GM12878 (cell line): ENCODE measurements around the gene ZNF324. TPM values are rescaled to one million over a fixed set of nuclear protein-coding genes. Genes with fewer than 3 reads are reported as not detected.

ENCODE experiments used
- CBFB ChIP-seq: IDR thresholded peaks from 2 replicates; pipeline ENCODE4 v1.6.1; 2016; ENCODE audit warnings: antibody characterized with exemption, low read depth
- CHD1 ChIP-seq: IDR thresholded peaks from 2 replicates; pipeline ENCODE4 v1.6.1; 2012; ENCODE audit warnings: low read depth, low read length, improper control_type of control experiment
- CHD4 ChIP-seq: fragments of 200-600 bp; sonication (generic); IDR thresholded peaks from 2 replicates; pipeline ENCODE4 v1.6.1; 2016; ENCODE audit warnings: mild to moderate bottlenecking
- CREB1 ChIP-seq: IDR thresholded peaks from 2 replicates; pipeline ENCODE4 v1.6.1; 2012; ENCODE audit warnings: low read depth, mild to moderate bottlenecking, inconsistent platforms
- EED ChIP-seq: sonication (generic); IDR thresholded peaks from 2 replicates; pipeline ENCODE4 v1.6.1; 2016; ENCODE audit warnings: antibody characterized with exemption, low read depth
- ETV6 ChIP-seq, 2 experiments: fragments of 450-650 bp in 1 of 2; IDR thresholded peaks in 1 of 2; conservative IDR thresholded peaks in 1 of 2; 2 replicates each; pipeline ENCODE4 v1.6.1; 2014; ENCODE audit warnings: antibody characterized with exemption in 1 of 2, borderline replicate concordance in 1 of 2, low read depth in 1 of 2, mild to moderate bottlenecking in 1 of 2, moderate library complexity in 1 of 2
- MEF2A ChIP-seq: IDR thresholded peaks from 2 replicates; pipeline ENCODE4 v1.6.1; 2011; ENCODE audit warnings: low read depth, mild to moderate bottlenecking, low read length, moderate library complexity; ENCODE audit not compliant: insufficient read depth
- MTA3 ChIP-seq: IDR thresholded peaks from 2 replicates; pipeline ENCODE4 v1.6.1; 2012; ENCODE audit warnings: low read length, inconsistent platforms, borderline replicate concordance
- NR2C1 ChIP-seq: fragments of 450-650 bp; IDR thresholded peaks from 2 replicates; pipeline ENCODE4 v1.6.1; 2017; ENCODE audit warnings: antibody characterized with exemption, mild to moderate bottlenecking, moderate library complexity
- POU2F2 ChIP-seq: IDR thresholded peaks from 3 replicates; pipeline ENCODE4 v1.6.1; 2011; ENCODE audit warnings: low read depth, mild to moderate bottlenecking, low read length, borderline replicate concordance
- SMARCA5 ChIP-seq: fragments of 450-650 bp; IDR thresholded peaks from 2 replicates; pipeline ENCODE4 v1.6.1; 2017; ENCODE audit warnings: mild to moderate bottlenecking
- SRF ChIP-seq, 2 experiments: IDR thresholded peaks; 2 replicates each; pipeline ENCODE4 v1.6.1; 2011; ENCODE audit warnings: low read depth in 2 of 2, low read length in 2 of 2, mild to moderate bottlenecking in 1 of 2, moderate library complexity in 1 of 2
- STAT1 ChIP-seq: fragments of 450-650 bp; conservative IDR thresholded peaks from 2 replicates; pipeline ENCODE4 v1.6.1; 2014; ENCODE audit warnings: antibody characterized with exemption, mild to moderate bottlenecking
- TCF3 ChIP-seq: IDR thresholded peaks from 2 replicates; pipeline ENCODE4 v1.6.1; 2012; ENCODE audit warnings: low read depth, mild to moderate bottlenecking, low read length, borderline replicate concordance; ENCODE audit not compliant: insufficient read depth
- ZNF274 ChIP-seq: IDR thresholded peaks from one replicate; pipeline ENCODE4 v1.8.0; 2011; ENCODE audit not compliant: insufficient read length, insufficient read depth
- polyA plus RNA-seq, 11 experiments: library from polyadenylated mRNA; depleted of rRNA in 4 of 11; unstranded in 6 of 11; stranded (reverse) in 5 of 11; fragments of >200 nt; fragmentation: Nextera tagmentation in 4 of 11; fragmentation: Illumina TruSeq in 1 of 11; extraction: Ambion mirVana in 4 of 11; extraction: Trizol in 1 of 11; gene quantifications; 1 replicate in 1 of 11; 2 replicates in 10 of 11; pipeline versions ENCODE4 v1.2.1 to v1.2.3, GENCODE V29; 2011 to 2016; ENCODE audit warnings: inconsistent platforms in 2 of 11, missing spikeins in 2 of 11, low read depth in 1 of 11
- total RNA-seq, 4 experiments: library from RNA; depleted of rRNA in 3 of 4; stranded (reverse); fragments of >200 nt in 3 of 4; fragmentation: Illumina TruSeq in 1 of 4; extraction: Trizol in 1 of 4; gene quantifications; 2 replicates each; pipeline versions ENCODE4 v1.2.1 to v1.2.3, GENCODE V29; 2013 to 2021
- TF ChIP-seq, protein P1 (sequence below): fragments of 150-350 bp; IDR thresholded peaks from 2 replicates; pipeline ENCODE4 v1.6.1; 2016; ENCODE audit warnings: low read depth, low read length
- TF ChIP-seq, protein P2 (sequence below): IDR thresholded peaks from 2 replicates; pipeline ENCODE4 v1.6.1; 2012; ENCODE audit warnings: low read depth, low read length, improper control_type of control experiment
- TF ChIP-seq, protein P3 (sequence below): fragments of 450-650 bp; IDR thresholded peaks from 2 replicates; pipeline ENCODE4 v1.6.1; 2017; ENCODE audit warnings: mild to moderate bottlenecking, low read depth, inconsistent platforms; ENCODE audit not compliant: poor library complexity, severe bottlenecking
- TF ChIP-seq, protein P4 (sequence below): fragments of 450-650 bp; formaldehyde crosslinking; IDR thresholded peaks from 2 replicates; pipeline ENCODE4 v1.4.0; 2020; ENCODE audit warnings: mild to moderate bottlenecking, moderate library complexity
- TF ChIP-seq, protein P5 (sequence below): IDR thresholded peaks from 2 replicates; pipeline ENCODE4 v1.6.1; 2011; ENCODE audit warnings: borderline replicate concordance, low read depth, mild to moderate bottlenecking, moderate library complexity, low read length; ENCODE audit not compliant: insufficient read depth, poor library complexity, severe bottlenecking

ZNF324 gene
- total and polyA plus RNA-seq, 10 of the 15 experiments (the other 5 are each of a cell fraction or from before 2014, with no cell fraction given) = 0.71 to 13.9 (median 7.0) TPM

DNA sequence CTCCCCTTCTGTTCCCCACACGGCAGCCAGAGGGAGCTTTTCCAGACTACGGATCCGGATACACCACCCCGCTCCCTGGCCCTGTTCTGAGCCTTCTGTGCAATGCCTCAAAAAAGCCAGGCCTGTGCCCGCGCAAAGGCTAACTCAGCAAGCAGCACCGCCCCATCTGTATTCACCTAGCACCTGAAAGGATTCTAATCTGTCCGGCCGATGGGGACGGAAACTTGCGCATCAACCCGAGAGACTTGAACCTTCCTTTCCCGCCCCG is 52.1 kb downstream of the ZNF324 start (continued):
- TF ChIP-seq, protein P1, sequence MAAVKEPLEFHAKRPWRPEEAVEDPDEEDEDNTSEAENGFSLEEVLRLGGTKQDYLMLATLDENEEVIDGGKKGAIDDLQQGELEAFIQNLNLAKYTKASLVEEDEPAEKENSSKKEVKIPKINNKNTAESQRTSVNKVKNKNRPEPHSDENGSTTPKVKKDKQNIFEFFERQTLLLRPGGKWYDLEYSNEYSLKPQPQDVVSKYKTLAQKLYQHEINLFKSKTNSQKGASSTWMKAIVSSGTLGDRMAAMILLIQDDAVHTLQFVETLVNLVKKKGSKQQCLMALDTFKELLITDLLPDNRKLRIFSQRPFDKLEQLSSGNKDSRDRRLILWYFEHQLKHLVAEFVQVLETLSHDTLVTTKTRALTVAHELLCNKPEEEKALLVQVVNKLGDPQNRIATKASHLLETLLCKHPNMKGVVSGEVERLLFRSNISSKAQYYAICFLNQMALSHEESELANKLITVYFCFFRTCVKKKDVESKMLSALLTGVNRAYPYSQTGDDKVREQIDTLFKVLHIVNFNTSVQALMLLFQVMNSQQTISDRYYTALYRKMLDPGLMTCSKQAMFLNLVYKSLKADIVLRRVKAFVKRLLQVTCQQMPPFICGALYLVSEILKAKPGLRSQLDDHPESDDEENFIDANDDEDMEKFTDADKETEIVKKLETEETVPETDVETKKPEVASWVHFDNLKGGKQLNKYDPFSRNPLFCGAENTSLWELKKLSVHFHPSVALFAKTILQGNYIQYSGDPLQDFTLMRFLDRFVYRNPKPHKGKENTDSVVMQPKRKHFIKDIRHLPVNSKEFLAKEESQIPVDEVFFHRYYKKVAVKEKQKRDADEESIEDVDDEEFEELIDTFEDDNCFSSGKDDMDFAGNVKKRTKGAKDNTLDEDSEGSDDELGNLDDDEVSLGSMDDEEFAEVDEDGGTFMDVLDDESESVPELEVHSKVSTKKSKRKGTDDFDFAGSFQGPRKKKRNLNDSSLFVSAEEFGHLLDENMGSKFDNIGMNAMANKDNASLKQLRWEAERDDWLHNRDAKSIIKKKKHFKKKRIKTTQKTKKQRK = no peak
- TF ChIP-seq CREB1 (0 out of 2 replicates have a peak, but pooled peaks have one; percentile 18), SRF (IDR thresholded peaks at IDR 0.05; ENCODE audit: low read depth in 2 of 2, low read length in 2 of 2) (no peak), CBFB (no peak), CHD1 (no peak), MEF2A (no peak), MTA3 (no peak), ETV6 (conservative IDR thresholded peaks at IDR 0.05 in 1 of 2, IDR thresholded peaks at IDR 0.05 in 1 of 2; ENCODE audit: borderline replicate concordance in 1 of 2, low read depth in 1 of 2) (no peak), ZNF274 (no peak), SMARCA5 (peak; percentile 13; the same call in 1 of the 2 replicates), POU2F2 (no peak), NR2C1 (no peak), TCF3 (no peak), CHD4 (no peak), STAT1 (no peak), EED (0 out of 2 replicates have a peak, but pooled peaks have one; percentile 27)
- TF ChIP-seq, protein P2, sequence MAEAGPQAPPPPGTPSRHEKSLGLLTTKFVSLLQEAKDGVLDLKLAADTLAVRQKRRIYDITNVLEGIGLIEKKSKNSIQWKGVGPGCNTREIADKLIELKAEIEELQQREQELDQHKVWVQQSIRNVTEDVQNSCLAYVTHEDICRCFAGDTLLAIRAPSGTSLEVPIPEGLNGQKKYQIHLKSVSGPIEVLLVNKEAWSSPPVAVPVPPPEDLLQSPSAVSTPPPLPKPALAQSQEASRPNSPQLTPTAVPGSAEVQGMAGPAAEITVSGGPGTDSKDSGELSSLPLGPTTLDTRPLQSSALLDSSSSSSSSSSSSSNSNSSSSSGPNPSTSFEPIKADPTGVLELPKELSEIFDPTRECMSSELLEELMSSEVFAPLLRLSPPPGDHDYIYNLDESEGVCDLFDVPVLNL = no peak
- TF ChIP-seq, protein P3, sequence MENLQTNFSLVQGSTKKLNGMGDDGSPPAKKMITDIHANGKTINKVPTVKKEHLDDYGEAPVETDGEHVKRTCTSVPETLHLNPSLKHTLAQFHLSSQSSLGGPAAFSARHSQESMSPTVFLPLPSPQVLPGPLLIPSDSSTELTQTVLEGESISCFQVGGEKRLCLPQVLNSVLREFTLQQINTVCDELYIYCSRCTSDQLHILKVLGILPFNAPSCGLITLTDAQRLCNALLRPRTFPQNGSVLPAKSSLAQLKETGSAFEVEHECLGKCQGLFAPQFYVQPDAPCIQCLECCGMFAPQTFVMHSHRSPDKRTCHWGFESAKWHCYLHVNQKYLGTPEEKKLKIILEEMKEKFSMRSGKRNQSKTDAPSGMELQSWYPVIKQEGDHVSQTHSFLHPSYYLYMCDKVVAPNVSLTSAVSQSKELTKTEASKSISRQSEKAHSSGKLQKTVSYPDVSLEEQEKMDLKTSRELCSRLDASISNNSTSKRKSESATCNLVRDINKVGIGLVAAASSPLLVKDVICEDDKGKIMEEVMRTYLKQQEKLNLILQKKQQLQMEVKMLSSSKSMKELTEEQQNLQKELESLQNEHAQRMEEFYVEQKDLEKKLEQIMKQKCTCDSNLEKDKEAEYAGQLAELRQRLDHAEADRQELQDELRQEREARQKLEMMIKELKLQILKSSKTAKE = peak; percentile 14
- TF ChIP-seq, protein P4, sequence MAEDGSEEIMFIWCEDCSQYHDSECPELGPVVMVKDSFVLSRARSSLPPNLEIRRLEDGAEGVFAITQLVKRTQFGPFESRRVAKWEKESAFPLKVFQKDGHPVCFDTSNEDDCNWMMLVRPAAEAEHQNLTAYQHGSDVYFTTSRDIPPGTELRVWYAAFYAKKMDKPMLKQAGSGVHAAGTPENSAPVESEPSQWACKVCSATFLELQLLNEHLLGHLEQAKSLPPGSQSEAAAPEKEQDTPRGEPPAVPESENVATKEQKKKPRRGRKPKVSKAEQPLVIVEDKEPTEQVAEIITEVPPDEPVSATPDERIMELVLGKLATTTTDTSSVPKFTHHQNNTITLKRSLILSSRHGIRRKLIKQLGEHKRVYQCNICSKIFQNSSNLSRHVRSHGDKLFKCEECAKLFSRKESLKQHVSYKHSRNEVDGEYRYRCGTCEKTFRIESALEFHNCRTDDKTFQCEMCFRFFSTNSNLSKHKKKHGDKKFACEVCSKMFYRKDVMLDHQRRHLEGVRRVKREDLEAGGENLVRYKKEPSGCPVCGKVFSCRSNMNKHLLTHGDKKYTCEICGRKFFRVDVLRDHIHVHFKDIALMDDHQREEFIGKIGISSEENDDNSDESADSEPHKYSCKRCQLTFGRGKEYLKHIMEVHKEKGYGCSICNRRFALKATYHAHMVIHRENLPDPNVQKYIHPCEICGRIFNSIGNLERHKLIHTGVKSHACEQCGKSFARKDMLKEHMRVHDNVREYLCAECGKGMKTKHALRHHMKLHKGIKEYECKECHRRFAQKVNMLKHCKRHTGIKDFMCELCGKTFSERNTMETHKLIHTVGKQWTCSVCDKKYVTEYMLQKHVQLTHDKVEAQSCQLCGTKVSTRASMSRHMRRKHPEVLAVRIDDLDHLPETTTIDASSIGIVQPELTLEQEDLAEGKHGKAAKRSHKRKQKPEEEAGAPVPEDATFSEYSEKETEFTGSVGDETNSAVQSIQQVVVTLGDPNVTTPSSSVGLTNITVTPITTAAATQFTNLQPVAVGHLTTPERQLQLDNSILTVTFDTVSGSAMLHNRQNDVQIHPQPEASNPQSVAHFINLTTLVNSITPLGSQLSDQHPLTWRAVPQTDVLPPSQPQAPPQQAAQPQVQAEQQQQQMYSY (CRISPR knock-in tag) = no peak
- TF ChIP-seq, protein P5, sequence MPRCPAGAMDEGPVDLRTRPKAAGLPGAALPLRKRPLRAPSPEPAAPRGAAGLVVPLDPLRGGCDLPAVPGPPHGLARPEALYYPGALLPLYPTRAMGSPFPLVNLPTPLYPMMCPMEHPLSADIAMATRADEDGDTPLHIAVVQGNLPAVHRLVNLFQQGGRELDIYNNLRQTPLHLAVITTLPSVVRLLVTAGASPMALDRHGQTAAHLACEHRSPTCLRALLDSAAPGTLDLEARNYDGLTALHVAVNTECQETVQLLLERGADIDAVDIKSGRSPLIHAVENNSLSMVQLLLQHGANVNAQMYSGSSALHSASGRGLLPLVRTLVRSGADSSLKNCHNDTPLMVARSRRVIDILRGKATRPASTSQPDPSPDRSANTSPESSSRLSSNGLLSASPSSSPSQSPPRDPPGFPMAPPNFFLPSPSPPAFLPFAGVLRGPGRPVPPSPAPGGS = no peak
